ENCODE measurements around the gene OR2K2.

DNA sequence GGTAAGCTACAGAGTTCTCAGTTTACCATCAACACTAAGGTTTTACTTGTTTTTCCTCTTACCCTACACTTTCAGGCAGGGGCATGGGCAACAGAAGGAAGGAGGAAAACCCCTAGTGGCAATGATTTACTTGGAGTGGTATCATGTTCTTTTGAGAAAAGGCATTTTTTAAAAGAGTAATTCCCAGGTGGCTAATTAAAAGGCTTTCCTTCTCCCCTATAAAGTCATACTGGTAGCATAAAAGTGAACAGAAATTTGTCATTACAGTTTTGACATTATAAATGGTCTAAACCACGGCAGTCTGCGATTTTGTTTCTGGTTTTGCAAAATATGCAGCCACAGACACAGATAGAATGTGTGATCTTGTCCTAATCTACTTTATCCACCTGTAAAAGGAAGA, 30.9 kb upstream of the OR2K2 start:
- TF ChIP-seq, protein P1, sequence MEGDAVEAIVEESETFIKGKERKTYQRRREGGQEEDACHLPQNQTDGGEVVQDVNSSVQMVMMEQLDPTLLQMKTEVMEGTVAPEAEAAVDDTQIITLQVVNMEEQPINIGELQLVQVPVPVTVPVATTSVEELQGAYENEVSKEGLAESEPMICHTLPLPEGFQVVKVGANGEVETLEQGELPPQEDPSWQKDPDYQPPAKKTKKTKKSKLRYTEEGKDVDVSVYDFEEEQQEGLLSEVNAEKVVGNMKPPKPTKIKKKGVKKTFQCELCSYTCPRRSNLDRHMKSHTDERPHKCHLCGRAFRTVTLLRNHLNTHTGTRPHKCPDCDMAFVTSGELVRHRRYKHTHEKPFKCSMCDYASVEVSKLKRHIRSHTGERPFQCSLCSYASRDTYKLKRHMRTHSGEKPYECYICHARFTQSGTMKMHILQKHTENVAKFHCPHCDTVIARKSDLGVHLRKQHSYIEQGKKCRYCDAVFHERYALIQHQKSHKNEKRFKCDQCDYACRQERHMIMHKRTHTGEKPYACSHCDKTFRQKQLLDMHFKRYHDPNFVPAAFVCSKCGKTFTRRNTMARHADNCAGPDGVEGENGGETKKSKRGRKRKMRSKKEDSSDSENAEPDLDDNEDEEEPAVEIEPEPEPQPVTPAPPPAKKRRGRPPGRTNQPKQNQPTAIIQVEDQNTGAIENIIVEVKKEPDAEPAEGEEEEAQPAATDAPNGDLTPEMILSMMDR (IDR thresholded peaks at IDR 0.05): no peak
- TF ChIP-seq POLR2A (IDR thresholded peaks at IDR 0.05) (no peak), POLR2AphosphoS5 (IDR thresholded peaks at IDR 0.05) (no peak)
